GM12878 (cell line): Measurements from ENCODE around the gene FKRP. TPM values are rescaled to one million over a fixed set of nuclear protein-coding genes. Genes with fewer than 3 reads are reported as not detected.

Source experiments
- ATAC-seq: fragments of 200-7000 bp; cut with Tn5 transposase; 3 replicates; pipeline ENCODE4 v1.9.1; 2020; ENCODE audit warnings: mild to moderate bottlenecking, moderate library complexity
- BruUV-seq: library from RNA; stranded (reverse); fragments of 400-500 nt; replicated peaks from 2 replicates; lab custom pipeline; 2021; lab: Mats Ljungman, UMichigan
- CTCF ChIA-PET: fragments of 300-600 bp; sonication (Branson Sonifier 250); formaldehyde crosslinking; extraction: SDS; loops from one replicate; lab custom pipeline; 2021; ENCODE audit warnings: inconsistent platforms; lab: Yijun Ruan, JAX
- POLR2A ChIA-PET: fragments of 350-600 bp; formaldehyde crosslinking; extraction: SDS; loops from one replicate; lab custom pipeline; 2021; ENCODE audit warnings: inconsistent platforms; lab: Charles Lee
- RAD21 ChIA-PET: fragments of 300-600 bp; sonication (Branson Sonifier 250); formaldehyde crosslinking; loops from one replicate; lab custom pipeline; 2023; ENCODE audit warnings: antibody characterized with exemption; ENCODE audit not compliant: unreplicated experiment; lab: Charles Lee
- SMC1A ChIA-PET: fragments of 300-600 bp; sonication (Branson Sonifier 250); formaldehyde crosslinking; loops from one replicate; lab custom pipeline; 2023; ENCODE audit not compliant: unreplicated experiment, uncharacterized antibody; lab: Charles Lee
- DNase-seq: peaks from one replicate; pipeline ENCODE4 v3.0.0-alpha.2; 2011; ENCODE audit warnings: low read depth, low spot score
- FAIRE-seq: peaks from 3 replicates; lab custom pipeline; 2011; peaks lifted over from hg19 to GRCh38; lab: Jason Lieb, UNC
- H2AFZ ChIP-seq: 2 replicates; pipeline ENCODE4 v1.6.0; 2011; ENCODE audit warnings: low read depth, low read length, control low read depth; ENCODE audit not compliant: control insufficient read depth
- H3K27ac ChIP-seq: 2 replicates; pipeline ENCODE4 v1.5.1; 2011; ENCODE audit warnings: control low read depth; ENCODE audit not compliant: control insufficient read depth, insufficient read depth
- H3K27me3 ChIP-seq, 2 experiments: replicated peaks in 1 of 2; 2 replicates each; pipeline versions ENCODE4 v1.6.0 to v1.6.1; 2011; ENCODE audit warnings: low read length in 1 of 2; ENCODE audit not compliant: control insufficient read depth in 2 of 2, insufficient read depth in 2 of 2
- H3K36me3 ChIP-seq, 2 experiments: 2 replicates each; pipeline ENCODE4 v1.5.1; 2011; ENCODE audit warnings: low read length in 1 of 2; ENCODE audit not compliant: control insufficient read depth in 2 of 2, insufficient read depth in 2 of 2
- H3K4me1 ChIP-seq: 2 replicates; pipeline ENCODE4 v1.6.1; 2011; ENCODE audit warnings: mild to moderate bottlenecking, low read length, moderate library complexity, mixed read lengths; ENCODE audit not compliant: control insufficient read depth, insufficient read depth
- H3K4me2 ChIP-seq: 2 replicates; pipeline ENCODE4 v1.6.0; 2011; ENCODE audit warnings: control low read depth; ENCODE audit not compliant: control insufficient read depth, insufficient read depth
- H3K4me3 ChIP-seq: fragments of 200-600 bp; sonication (generic); 2 replicates; pipeline ENCODE4 v1.5.1; 2016
- H3K79me2 ChIP-seq: 2 replicates; pipeline ENCODE4 v1.6.0; 2011; ENCODE audit warnings: low read length; ENCODE audit not compliant: control insufficient read depth, insufficient read depth
- H3K9ac ChIP-seq: 2 replicates; pipeline ENCODE4 v1.8.0; 2011; ENCODE audit warnings: low read length, control low read depth, mixed read lengths; ENCODE audit not compliant: control insufficient read depth, insufficient read depth
- H3K9me3 ChIP-seq: replicated peaks from 3 replicates; pipeline ENCODE4 v1.5.1; 2011; ENCODE audit warnings: mild to moderate bottlenecking, low read length; ENCODE audit not compliant: control insufficient read depth, insufficient read depth
- H4K20me1 ChIP-seq: 2 replicates; pipeline ENCODE4 v1.6.0; 2011; ENCODE audit not compliant: control insufficient read depth, insufficient read depth
- BCL11A ChIP-seq: IDR thresholded peaks from 2 replicates; pipeline ENCODE4 v1.6.1; 2011; ENCODE audit warnings: low read depth, low read length
- CBX3 ChIP-seq: fragments of 200-600 bp; sonication (generic); IDR thresholded peaks from 2 replicates; pipeline ENCODE4 v1.6.1; 2016; ENCODE audit warnings: low read depth, borderline replicate concordance
- NR2C2 ChIP-seq: IDR thresholded peaks from 2 replicates; pipeline ENCODE4 v1.6.1; 2011; ENCODE audit warnings: borderline replicate concordance, low read depth; ENCODE audit not compliant: control insufficient read depth, insufficient read length
- PRDM15 ChIP-seq: fragments of 450-650 bp; formaldehyde crosslinking; IDR thresholded peaks from 2 replicates; pipeline ENCODE4 v1.4.0; 2020; ENCODE audit warnings: mild to moderate bottlenecking, moderate library complexity
- RAD51 ChIP-seq: fragments of 450-650 bp; IDR thresholded peaks from 2 replicates; pipeline ENCODE4 v1.6.1; 2016; ENCODE audit warnings: moderate library complexity, mild to moderate bottlenecking, inconsistent platforms
- RB1 ChIP-seq: fragments of 450-650 bp; formaldehyde crosslinking; IDR thresholded peaks from 2 replicates; pipeline ENCODE4 v1.6.1; 2017; ENCODE audit warnings: mild to moderate bottlenecking, borderline replicate concordance
- SKIL ChIP-seq: fragments of 450-650 bp; IDR thresholded peaks from 2 replicates; pipeline ENCODE4 v1.6.1; 2017; ENCODE audit warnings: mild to moderate bottlenecking, low read depth, inconsistent platforms; ENCODE audit not compliant: poor library complexity, severe bottlenecking
- TBL1XR1 ChIP-seq: IDR thresholded peaks from 2 replicates; pipeline ENCODE4 v1.6.1; 2012; ENCODE audit warnings: low read depth, low read length, improper control_type of control experiment
- TCF3 ChIP-seq: IDR thresholded peaks from 2 replicates; pipeline ENCODE4 v1.6.1; 2012; ENCODE audit warnings: low read depth, mild to moderate bottlenecking, low read length, borderline replicate concordance; ENCODE audit not compliant: insufficient read depth
- WGBS: methylation state at CpG from one replicate; pipeline ENCODE4 v1.1.6; 2016; ENCODE audit warnings: low lambda C conversion rate; ENCODE audit not compliant: insufficient replicate concordance, insufficient coverage; ENCODE audit errors: missing lambda C conversion rate; 5-methylcytosine and 5-hydroxymethylcytosine counted together
- in situ Hi-C: fragments of 300-500 bp; cut with MboI; formaldehyde crosslinking; loops from 9 replicates; pipeline ENCODE4 v1.14.3; 2018; ENCODE audit warnings: mixed read lengths
- intact Hi-C: fragments of 100-400 bp; cut with micrococcal nuclease; formaldehyde crosslinking; loops from one replicate; pipeline ENCODE4 v1.14.2; 2022; ENCODE audit not compliant: unreplicated experiment
- polyA plus RNA-seq, 11 experiments: library from polyadenylated mRNA; depleted of rRNA in 4 of 11; unstranded in 6 of 11; stranded (reverse) in 5 of 11; fragments of >200 nt; fragmentation: Nextera tagmentation in 4 of 11; fragmentation: Illumina TruSeq in 1 of 11; extraction: Ambion mirVana in 4 of 11; extraction: Trizol in 1 of 11; gene quantifications; 1 replicate in 1 of 11; 2 replicates in 10 of 11; pipeline versions ENCODE4 v1.2.1 to v1.2.3, GENCODE V29; 2011 to 2016; ENCODE audit warnings: inconsistent platforms in 2 of 11, missing spikeins in 2 of 11, low read depth in 1 of 11
- total RNA-seq, 4 experiments: library from RNA; depleted of rRNA in 3 of 4; stranded (reverse); fragments of >200 nt in 3 of 4; fragmentation: Illumina TruSeq in 1 of 4; extraction: Trizol in 1 of 4; gene quantifications; 2 replicates each; pipeline versions ENCODE4 v1.2.1 to v1.2.3, GENCODE V29; 2013 to 2021

The FKRP gene
- total and polyA plus RNA-seq, 10 of the 15 experiments (the other 5 are each of a cell fraction or from before 2014, with no cell fraction given), result 1.3 to 14.1 (median 7.8) TPM

DNA sequence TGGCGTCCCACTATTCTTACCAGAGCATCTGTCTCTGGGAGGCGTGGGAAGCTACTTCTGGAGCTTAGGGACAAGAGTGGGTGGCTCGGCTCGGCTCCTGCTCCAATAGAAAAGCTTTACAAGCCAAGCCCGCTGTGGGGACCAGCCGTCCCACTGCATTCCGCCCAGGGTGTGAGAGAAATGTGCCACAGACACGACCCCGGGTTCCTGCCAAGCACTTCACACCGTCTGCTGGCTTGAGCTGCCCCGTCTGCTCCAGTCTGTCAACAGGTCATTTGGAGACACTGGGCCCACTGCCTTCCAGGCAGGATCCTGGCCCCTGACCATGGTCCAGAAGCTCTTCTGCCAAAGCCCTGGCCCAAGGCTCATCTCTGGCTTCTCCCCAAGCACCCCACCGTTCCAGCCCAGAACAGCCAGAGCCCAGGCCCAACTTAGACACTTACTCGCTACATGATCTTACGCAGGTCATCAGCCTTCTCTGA lies 6.5 kb upstream of the FKRP start:
- ChIA-PET POLR2A (no interaction called here), RAD21 (no interaction called here), CTCF (interaction anchor here (0.6 to 1.2 kb wide), 2 partner anchors 10 to 714 kb away, joined by 3 to 4 read pairs; no protein-coding TSS in a partner anchor), SMC1A (no interaction called here)
- peaks cover 8% of the 10 kb centered on the region for H4K20me1 ChIP-seq
- no peak overlapping the region for H3K4me2 ChIP-seq
- H3K36me3 ChIP-seq, result peaks cover 5 to 28% of the 10 kb centered on the region in 2 experiments
- H3K27me3 ChIP-seq, result no peaks in the 10 kb centered on the region
- in situ Hi-C loops (no loop called here), intact Hi-C loops (no loop called here)
- ATAC-seq (no peak), FAIRE-seq (no peak), DNase-seq (no peak)
- H3K4me3 ChIP-seq, result no peak overlapping the region
- BruUV-seq, result no TSS peak
- WGBS, result 93% methylated on average over 14 of the region's 14 CpGs
- no peak overlapping the region for H2AFZ ChIP-seq
- H3K79me2 ChIP-seq, result peaks cover 48% of the 10 kb centered on the region
- TF ChIP-seq SKIL, result no peak
- no peak for TF ChIP-seq TBL1XR1
- H3K9me3 ChIP-seq, result no peaks in the 10 kb centered on the region
- H3K27ac ChIP-seq, result no peak overlapping the region
- H3K4me1 ChIP-seq, result peaks cover 14% of the 10 kb centered on the region
- no peak overlapping the region for H3K9ac ChIP-seq

DNA sequence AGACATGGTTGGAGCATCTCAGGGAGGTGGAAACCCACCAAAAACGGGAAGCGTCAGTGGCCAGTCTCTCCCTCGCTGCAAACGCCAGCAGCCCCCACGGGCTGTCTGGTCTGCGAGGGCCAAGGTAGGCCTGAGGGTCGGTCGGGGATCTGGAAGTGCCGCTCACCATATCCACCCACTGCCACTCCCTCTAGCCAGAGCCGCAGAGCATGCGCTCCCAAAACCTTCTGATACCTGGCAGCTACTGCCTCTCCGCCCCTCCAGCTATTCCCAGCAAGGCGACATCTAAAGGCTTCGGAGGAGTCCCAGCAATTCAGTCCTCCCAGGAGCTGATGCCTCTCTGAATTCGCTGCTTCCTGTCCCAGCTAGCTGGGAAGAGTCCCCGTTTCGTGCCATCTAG lies 4.4 kb upstream of the FKRP start:
- Histone ChIP-seq H4K20me1 (peaks cover 8% of the 10 kb centered on the region), H3K79me2 (peaks cover 67% of the 10 kb centered on the region), H3K36me3 (peaks cover 3 to 27% of the 10 kb centered on the region in 2 experiments), H3K9me3 (no peaks in the 10 kb centered on the region), H3K4me2 (no peak overlapping the region), H2AFZ (no peak overlapping the region), H3K27me3 (no peaks in the 10 kb centered on the region), H3K9ac (no peak overlapping the region), H3K27ac (no peak overlapping the region), H3K4me1 (peaks cover 16% of the 10 kb centered on the region), H3K4me3 (no peak overlapping the region)
- no peak for FAIRE-seq
- CTCF ChIA-PET, result interaction anchor here (0.6 to 4.5 kb wide), 10 partner anchors 10 to 203 kb away, joined by 3 to 24 read pairs (median 4); no protein-coding TSS in a partner anchor
- POLR2A ChIA-PET, result interaction anchor here (0.7 kb wide), 1 partner anchor 1064 kb away, joined by 3 read pairs; no protein-coding TSS in a partner anchor
- in situ Hi-C loops (no loop called here), intact Hi-C loops (loop anchor here (5.0 kb wide), 1 partner anchor 39 kb away; no protein-coding TSS in a partner anchor)
- SMC1A ChIA-PET, result interaction anchor here (0.9 to 1.2 kb wide), 2 partner anchors 12 to 104 kb away, joined by 3 read pairs; no protein-coding TSS in a partner anchor
- RAD21 ChIA-PET, result no interaction called here
- 97% methylated on average over 16 of the region's 17 CpGs for WGBS
- DNase-seq, result no peak
- ATAC-seq, result no peak
- no TSS peak for BruUV-seq
- TF ChIP-seq RB1 (no peak), CBX3 (no peak), NR2C2 (no peak), TCF3 (no peak), RAD51 (no peak), PRDM15 (CRISPR knock-in tag) (no peak), BCL11A (no peak)
